K562 (cell line): ENCODE results near the gene IKBKE. TPM values are rescaled to one million over a fixed set of nuclear protein-coding genes. Genes with fewer than 3 reads are reported as not detected.

ENCODE experiments used
- ATAC-seq: fragments of 200-7000 bp; cut with Tn5 transposase; 3 replicates; pipeline ENCODE4 v1.9.1; 2020; ENCODE audit warnings: moderate library complexity
- BruUV-seq: library from RNA; stranded (reverse); fragments of 400-500 nt; replicated peaks from 2 replicates; lab custom pipeline; 2021; lab: Mats Ljungman, UMichigan
- CTCF ChIA-PET: fragments of 300-600 bp; formaldehyde crosslinking; extraction: SDS; loops from one replicate; lab custom pipeline; 2021; ENCODE audit warnings: low intra/inter-chr PET ratio; lab: Yijun Ruan, JAX
- POLR2A ChIA-PET: fragments of 300-600, 350-650 bp; sonication (Branson Sonifier 250); formaldehyde crosslinking; extraction: SDS; loops from one replicate; lab custom pipeline; 2021; ENCODE audit warnings: antibody characterized with exemption, inconsistent platforms; lab: Yijun Ruan, JAX
- DNase-seq, 4 experiments: peaks; one replicate each; pipeline versions ENCODE4 v3.0.0 to v3.0.0-alpha.2; 2011 to 2018; ENCODE audit warnings: low spot score in 3 of 4, mixed read lengths in 3 of 4; ENCODE audit errors: extremely low read depth in 1 of 4
- FAIRE-seq: peaks from 2 replicates; lab custom pipeline; 2011; peaks lifted over from hg19 to GRCh38; lab: Jason Lieb, UNC
- H2AFZ ChIP-seq: 2 replicates; pipeline ENCODE4 v1.6.0; 2011; ENCODE audit warnings: low read depth, low read length, control low read depth, inconsistent platforms
- H3K27ac ChIP-seq: fragments of 200-600 bp; 3 replicates; pipeline ENCODE4 v1.8.0; 2011; ENCODE audit warnings: low read depth, mild to moderate bottlenecking, control low read depth, inconsistent platforms, low read length, moderate library complexity, mixed read lengths; ENCODE audit errors: extremely low read depth
- H3K27me3 ChIP-seq, 2 experiments: fragments of 300-600 bp in 1 of 2; 2 replicates in 1 of 2; 3 replicates in 1 of 2; pipeline versions ENCODE4 v1.6.0 to v1.8.0; 2011; ENCODE audit warnings: inconsistent platforms in 2 of 2, low read length in 2 of 2, mild to moderate bottlenecking in 1 of 2, mixed read lengths in 1 of 2, moderate library complexity in 1 of 2; ENCODE audit not compliant: control insufficient read depth in 2 of 2, insufficient read depth in 2 of 2
- H3K36me3 ChIP-seq: fragments of 300-600 bp; 3 replicates; pipeline ENCODE4 v1.8.0; 2011; ENCODE audit warnings: mild to moderate bottlenecking, low read length, inconsistent platforms; ENCODE audit not compliant: control insufficient read depth, insufficient read depth
- H3K4me1 ChIP-seq, 2 experiments: fragments of 200-600 bp in 1 of 2; replicated peaks in 1 of 2; 2 replicates in 1 of 2; 3 replicates in 1 of 2; pipeline versions ENCODE4 v1.5.1 to v1.8.0; 2011; ENCODE audit warnings: inconsistent platforms in 2 of 2, low read length in 2 of 2, mild to moderate bottlenecking in 1 of 2, mixed read lengths in 1 of 2, moderate library complexity in 1 of 2; ENCODE audit not compliant: control insufficient read depth in 2 of 2, insufficient read depth in 2 of 2
- H3K4me2 ChIP-seq: 2 replicates; pipeline ENCODE4 v1.6.1; 2011; ENCODE audit warnings: low read length, control low read depth, inconsistent platforms, mixed read lengths; ENCODE audit not compliant: insufficient read depth
- H3K4me3 ChIP-seq: fragments of 200-600 bp; sonication (generic), shearing (Covaris generic); 2 replicates; pipeline ENCODE4 v1.5.1; 2016; ENCODE audit warnings: control low read depth, inconsistent platforms
- H3K79me2 ChIP-seq: fragments of 200-600 bp; 3 replicates; pipeline ENCODE4 v1.8.0; 2011; ENCODE audit warnings: low read length, inconsistent platforms; ENCODE audit not compliant: control insufficient read depth, insufficient read depth
- H3K9ac ChIP-seq, 2 experiments: 2 replicates each; pipeline versions ENCODE4 v1.6.0 to v1.6.1; 2011; ENCODE audit warnings: low read depth in 2 of 2, low read length in 2 of 2, control low read depth in 1 of 2, inconsistent platforms in 1 of 2, mild to moderate bottlenecking in 1 of 2, mixed read lengths in 1 of 2; ENCODE audit not compliant: insufficient read depth in 1 of 2
- H3K9me1 ChIP-seq: one replicate; pipeline ENCODE4 v1.6.0; 2011; ENCODE audit warnings: inconsistent platforms, mild to moderate bottlenecking, low read length, moderate library complexity; ENCODE audit not compliant: control insufficient read depth, insufficient read depth
- H3K9me3 ChIP-seq: replicated peaks from 2 replicates; pipeline ENCODE4 v1.5.1; 2011; ENCODE audit warnings: low read depth, low read length, inconsistent platforms; ENCODE audit not compliant: control insufficient read depth, insufficient read depth
- H4K20me1 ChIP-seq: replicated peaks from 2 replicates; pipeline ENCODE4 v1.6.1; 2011; ENCODE audit warnings: low read length, inconsistent platforms, mixed read lengths; ENCODE audit not compliant: control insufficient read depth, insufficient read depth
- FOXP1 ChIP-seq: sonication (generic); formaldehyde crosslinking; IDR thresholded peaks from 2 replicates; pipeline ENCODE4 v1.8.0; 2022; ENCODE audit warnings: mild to moderate bottlenecking, missing genetic modification reagents
- GABPA ChIP-seq: fragments of 200-800 bp; sonication (Bioruptor generic); conservative IDR thresholded peaks from 2 replicates; pipeline ENCODE4 v1.6.1; 2016; ENCODE audit warnings: low read depth, missing genetic modification characterization, missing compliant biosample characterization
- GATAD2A ChIP-seq: fragments of 450-650 bp; IDR thresholded peaks from 2 replicates; pipeline ENCODE4 v1.6.1; 2017
- GATAD2B ChIP-seq: fragments of 450-650 bp; IDR thresholded peaks from 2 replicates; pipeline ENCODE4 v1.6.1; 2017; ENCODE audit warnings: mild to moderate bottlenecking, borderline replicate concordance
- NBN ChIP-seq: fragments of 450-650 bp; IDR thresholded peaks from 2 replicates; pipeline ENCODE4 v1.6.1; 2016; ENCODE audit warnings: low read depth, mild to moderate bottlenecking
- PHF20 ChIP-seq: fragments of 450-650 bp; IDR thresholded peaks from 2 replicates; pipeline ENCODE4 v1.6.1; 2018; ENCODE audit not compliant: partially characterized antibody
- PHF21A ChIP-seq: fragments of 450-650 bp; IDR thresholded peaks from 2 replicates; pipeline ENCODE4 v1.6.1; 2017; ENCODE audit warnings: low read depth, borderline replicate concordance
- RBM14 ChIP-seq: fragments of 200-400 bp; formaldehyde crosslinking; IDR thresholded peaks from 2 replicates; pipeline ENCODE4 v1.6.1; 2018; ENCODE audit warnings: low read depth, mild to moderate bottlenecking, low read length, moderate library complexity, borderline replicate concordance; ENCODE audit not compliant: insufficient read depth
- SIRT6 ChIP-seq: IDR thresholded peaks from one replicate; pipeline ENCODE4 v1.6.1; 2012; ENCODE audit warnings: low read depth, mild to moderate bottlenecking, control low read depth, inconsistent platforms, low read length, moderate library complexity
- TAF1 ChIP-seq: IDR thresholded peaks from 2 replicates; pipeline ENCODE4 v1.6.1; 2011; ENCODE audit warnings: mild to moderate bottlenecking, low read length, moderate library complexity; ENCODE audit not compliant: insufficient read depth, control insufficient read depth, severe bottlenecking; ENCODE audit errors: extremely low read depth
- XRCC5 ChIP-seq: fragments of 200-400 bp; formaldehyde crosslinking; IDR thresholded peaks from 2 replicates; pipeline ENCODE4 v1.6.1; 2017; ENCODE audit warnings: low read depth, mild to moderate bottlenecking, low read length
- ZNF431 ChIP-seq: sonication (generic); formaldehyde crosslinking; IDR thresholded peaks from 2 replicates; pipeline ENCODE4 v1.8.0; 2022; ENCODE audit warnings: mild to moderate bottlenecking, missing genetic modification reagents
- WGBS: fragments of 100-300 bp; shearing (Covaris generic); methylation state at CpG from one replicate; pipeline ENCODE4 v1.1.6; 2016; ENCODE audit warnings: low coverage, mixed read lengths; ENCODE audit not compliant: insufficient coverage; ENCODE audit errors: missing lambda C conversion rate; 5-methylcytosine and 5-hydroxymethylcytosine counted together
- in situ Hi-C: fragments of 300-500 bp; cut with MboI; formaldehyde crosslinking; loops from 4 replicates; pipeline ENCODE4 v1.15.0; 2018; ENCODE audit warnings: inconsistent platforms, mixed read lengths
- intact Hi-C: fragments of 100-400 bp; cut with micrococcal nuclease; formaldehyde crosslinking; loops from 2 replicates; pipeline ENCODE4 v1.14.2; 2022
- polyA plus RNA-seq, 8 experiments: library from polyadenylated mRNA; depleted of rRNA in 4 of 8; stranded (reverse) in 5 of 8; unstranded in 3 of 8; fragments of >200 nt; fragmentation: Nextera tagmentation in 2 of 8; fragmentation: Illumina TruSeq in 1 of 8; extraction: Ambion mirVana in 2 of 8; extraction: Trizol in 1 of 8; gene quantifications; 2 replicates each; pipeline versions ENCODE4 v1.2.1 to v1.2.3, GENCODE V29; 2011 to 2014; ENCODE audit warnings: inconsistent platforms in 1 of 8, missing spikeins in 1 of 8
- total RNA-seq, 7 experiments: library from RNA; depleted of rRNA in 6 of 7; stranded (reverse); fragments of >200 nt in 6 of 7; fragmentation: Illumina TruSeq in 2 of 7; extraction: Trizol in 2 of 7; gene quantifications; 2 replicates each; pipeline versions ENCODE4 v1.2.1 to v1.2.3, GENCODE V29; 2011 to 2021; ENCODE audit warnings: low replicate concordance in 1 of 7
- TF ChIP-seq, protein P1 (sequence below): sonication (generic); formaldehyde crosslinking; IDR thresholded peaks from 2 replicates; pipeline ENCODE4 v1.9.0; 2022; ENCODE audit warnings: mild to moderate bottlenecking, missing genetic modification reagents
- TF ChIP-seq, protein P2 (sequence below), 2 experiments: fragments of 450-650 bp; conservative IDR thresholded peaks; 2 replicates each; pipeline ENCODE4 v1.6.1; 2017; ENCODE audit warnings: mild to moderate bottlenecking in 2 of 2, moderate library complexity in 2 of 2
- TF ChIP-seq, protein P3 (sequence below): sonication (generic); formaldehyde crosslinking; IDR thresholded peaks from 2 replicates; pipeline ENCODE4 v1.8.1; 2023; ENCODE audit warnings: mild to moderate bottlenecking, missing genetic modification reagents

IKBKE gene
- total and polyA plus RNA-seq, 9 of the 15 experiments (the other 6 are each of a cell fraction or from before 2014, with no cell fraction given), result 2.3 to 9.0 (median 4.8) TPM

DNA sequence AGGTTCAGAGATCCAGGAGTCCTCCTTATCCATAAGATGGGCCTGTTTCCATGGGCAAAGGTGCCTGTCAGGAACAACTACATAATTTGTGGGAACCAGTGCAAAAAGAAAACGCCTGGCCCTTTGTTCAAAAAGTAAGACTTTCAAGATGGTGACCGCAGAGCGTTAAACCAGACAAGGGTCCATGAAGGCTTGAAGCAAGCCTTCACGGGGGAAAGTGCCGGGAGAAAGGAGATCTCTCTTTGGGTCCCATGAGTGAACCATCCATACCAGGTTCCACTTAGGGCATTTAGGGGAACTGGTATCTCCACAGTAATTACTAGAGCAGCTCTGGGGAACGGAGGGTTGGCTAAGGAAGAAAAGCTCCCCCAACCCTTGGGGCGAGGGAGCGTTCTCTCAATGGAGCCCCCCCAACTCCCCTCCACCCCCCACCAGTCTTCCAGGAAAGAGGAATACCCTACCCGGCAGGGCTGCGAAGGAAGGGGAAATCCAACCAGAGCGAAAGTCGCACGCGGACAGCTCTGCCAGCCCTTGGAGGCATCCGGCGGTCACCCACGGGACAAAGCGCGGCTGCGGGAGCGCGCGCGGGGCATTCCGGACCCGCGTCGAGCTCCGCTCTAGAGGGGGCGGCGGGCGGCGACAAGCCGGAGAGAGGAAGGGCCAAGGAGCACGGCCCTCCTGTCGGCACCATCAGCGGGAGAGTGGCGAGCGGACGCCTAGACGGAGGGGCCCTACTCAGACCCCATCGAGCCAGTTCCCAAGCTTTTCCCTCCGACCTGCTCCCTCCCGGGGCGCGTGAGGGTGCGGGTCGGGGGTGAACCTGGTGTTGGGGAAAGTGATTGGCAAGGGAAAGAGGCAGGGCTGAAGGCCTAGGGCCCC is 36.4 kb downstream of the IKBKE start:
- no peak overlapping the region for H3K27ac ChIP-seq
- 75% methylated on average over 40 of the region's 48 CpGs for WGBS
- H4K20me1 ChIP-seq, result peaks cover 4% of the 10 kb centered on the region; the same call in 1 of the 2 replicates
- no TSS peak for BruUV-seq
- H2AFZ ChIP-seq, result peak overlapping the region; percentile 60
- no peaks in the 10 kb centered on the region for H3K9me3 ChIP-seq
- peaks cover 16 to 24% of the 10 kb centered on the region in 2 experiments; a peak in 4 of 5 replicates for H3K27me3 ChIP-seq
- no peaks in the 10 kb centered on the region for H3K9me1 ChIP-seq
- H3K4me2 ChIP-seq, result 0 out of 2 replicates have a peak overlapping the region, but pooled peaks have one; percentile 14
- H3K9ac ChIP-seq, result no peak overlapping the region
- no peak overlapping the region for H3K4me3 ChIP-seq
- ChIA-PET CTCF (interaction anchor here (1.4 kb wide), 1 partner anchor 77 kb away, joined by 7 read pairs; no protein-coding TSS in a partner anchor), POLR2A (interaction anchor here (1.4 to 1.6 kb wide), 2 partner anchors 10 to 16 kb away, joined by 3 to 6 read pairs; no protein-coding TSS in a partner anchor)
- peaks cover 25 to 43% of the 10 kb centered on the region in 2 experiments for H3K4me1 ChIP-seq
- DNase-seq (no peak), ATAC-seq (no peak), FAIRE-seq (no peak)
- intact Hi-C loops (loop anchor here (1.0 kb wide), 1 partner anchor 77 kb away; no protein-coding TSS in a partner anchor), in situ Hi-C loops (no loop called here)
- no peaks in the 10 kb centered on the region for H3K79me2 ChIP-seq
- H3K36me3 ChIP-seq, result no peaks in the 10 kb centered on the region
- TF ChIP-seq ZNF431 (CRISPR knock-in tag), result no peak
- TF ChIP-seq NBN, result no peak
- TF ChIP-seq, protein P1, sequence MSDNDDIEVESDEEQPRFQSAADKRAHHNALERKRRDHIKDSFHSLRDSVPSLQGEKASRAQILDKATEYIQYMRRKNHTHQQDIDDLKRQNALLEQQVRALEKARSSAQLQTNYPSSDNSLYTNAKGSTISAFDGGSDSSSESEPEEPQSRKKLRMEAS (CRISPR knock-in tag), result 0 out of 2 replicates have a peak, but pooled peaks have one; percentile 17
- no peak for TF ChIP-seq TAF1
- no peak for TF ChIP-seq RBM14
- TF ChIP-seq PHF21A, result no peak
- TF ChIP-seq, protein P2, sequence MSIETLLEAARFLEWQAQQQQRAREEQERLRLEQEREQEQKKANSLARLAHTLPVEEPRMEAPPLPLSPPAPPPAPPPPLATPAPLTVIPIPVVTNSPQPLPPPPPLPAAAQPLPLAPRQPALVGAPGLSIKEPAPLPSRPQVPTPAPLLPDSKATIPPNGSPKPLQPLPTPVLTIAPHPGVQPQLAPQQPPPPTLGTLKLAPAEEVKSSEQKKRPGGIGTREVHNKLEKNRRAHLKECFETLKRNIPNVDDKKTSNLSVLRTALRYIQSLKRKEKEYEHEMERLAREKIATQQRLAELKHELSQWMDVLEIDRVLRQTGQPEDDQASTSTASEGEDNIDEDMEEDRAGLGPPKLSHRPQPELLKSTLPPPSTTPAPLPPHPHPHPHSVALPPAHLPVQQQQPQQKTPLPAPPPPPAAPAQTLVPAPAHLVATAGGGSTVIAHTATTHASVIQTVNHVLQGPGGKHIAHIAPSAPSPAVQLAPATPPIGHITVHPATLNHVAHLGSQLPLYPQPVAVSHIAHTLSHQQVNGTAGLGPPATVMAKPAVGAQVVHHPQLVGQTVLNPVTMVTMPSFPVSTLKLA (conservative IDR thresholded peaks at IDR 0.05), result no peak
- TF ChIP-seq, protein P3, sequence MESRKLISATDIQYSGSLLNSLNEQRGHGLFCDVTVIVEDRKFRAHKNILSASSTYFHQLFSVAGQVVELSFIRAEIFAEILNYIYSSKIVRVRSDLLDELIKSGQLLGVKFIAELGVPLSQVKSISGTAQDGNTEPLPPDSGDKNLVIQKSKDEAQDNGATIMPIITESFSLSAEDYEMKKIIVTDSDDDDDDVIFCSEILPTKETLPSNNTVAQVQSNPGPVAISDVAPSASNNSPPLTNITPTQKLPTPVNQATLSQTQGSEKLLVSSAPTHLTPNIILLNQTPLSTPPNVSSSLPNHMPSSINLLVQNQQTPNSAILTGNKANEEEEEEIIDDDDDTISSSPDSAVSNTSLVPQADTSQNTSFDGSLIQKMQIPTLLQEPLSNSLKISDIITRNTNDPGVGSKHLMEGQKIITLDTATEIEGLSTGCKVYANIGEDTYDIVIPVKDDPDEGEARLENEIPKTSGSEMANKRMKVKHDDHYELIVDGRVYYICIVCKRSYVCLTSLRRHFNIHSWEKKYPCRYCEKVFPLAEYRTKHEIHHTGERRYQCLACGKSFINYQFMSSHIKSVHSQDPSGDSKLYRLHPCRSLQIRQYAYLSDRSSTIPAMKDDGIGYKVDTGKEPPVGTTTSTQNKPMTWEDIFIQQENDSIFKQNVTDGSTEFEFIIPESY (CRISPR knock-in tag), result peak; percentile 58
- no peak for TF ChIP-seq XRCC5
- no peak for TF ChIP-seq SIRT6
- TF ChIP-seq GABPA (tag), result no peak
- TF ChIP-seq GATAD2A, result no peak
- TF ChIP-seq PHF20, result no peak
- no peak for TF ChIP-seq GATAD2B
- 0 out of 2 replicates have a peak, but pooled peaks have one; percentile 34 for TF ChIP-seq FOXP1 (CRISPR knock-in tag)
